ENCODE measurements around the gene NEMP1.

NEMP1 gene

GRCh38 chr12:57063991-57064685, 14.5 kb downstream of the NEMP1 start:
- no peak for TF ChIP-seq CTCF (IDR thresholded peaks at IDR 0.05)

GRCh38 chr12:57058454-57058853, 20.1 kb downstream of the NEMP1 start:
- no peak for TF ChIP-seq CTCF (IDR thresholded peaks at IDR 0.05)

- no peak for TF ChIP-seq CTCF (IDR thresholded peaks at IDR 0.05)
These were observed 21.4 kb downstream of the NEMP1 start for GRCh38 chr12:57057067-57057751.

- TF ChIP-seq CTCF (IDR thresholded peaks at IDR 0.05) = no peak
These were observed 22.8 kb downstream of the NEMP1 start for GRCh38 chr12:57055824-57056223.

GRCh38 chr12:57051011-57051410, 27.6 kb downstream of the NEMP1 start:
- no peak for TF ChIP-seq CTCF (IDR thresholded peaks at IDR 0.05)

- TF ChIP-seq CTCF (IDR thresholded peaks at IDR 0.05) = no peak
These were observed 28.7 kb downstream of the NEMP1 start, which contains the start of gene MYO1A for GRCh38 chr12:57049890-57050289. Gene MYO1A, minus strand, starts transcription at chr12:57050129. Its CDS starts 1,806 bp downstream, at chr12:57048323.

GRCh38 chr12:57049119-57049446, 29.5 kb downstream of the NEMP1 start:
- TF ChIP-seq CTCF (IDR thresholded peaks at IDR 0.05) = no peak
